Body of pancreas (tissue), 4 donors: ENCODE results near the gene DBNDD2. TPM values are rescaled to one million over a fixed set of nuclear protein-coding genes. Genes with fewer than 3 reads are reported as not detected.

ENCODE experiments used
- ATAC-seq: fragments of 150-250 bp; one replicate; pipeline ENCODE4 v1.9.1; 2016
- DNase-seq, 4 donors: peaks; one replicate each; pipeline ENCODE4 v3.0.0-alpha.2; 2019
- H3K27ac ChIP-seq, 4 donors: fragments of 200-600 bp; sonication (generic); 1 replicate in 3 of 4; 2 replicates in 1 of 4; pipeline versions ENCODE4 v1.5.1 to v1.6.1; 2016 to 2019; ENCODE audit warnings: mild to moderate bottlenecking in 1 of 4, mixed read lengths in 1 of 4, moderate library complexity in 1 of 4
- H3K27me3 ChIP-seq, 2 donors: fragments of 200-600 bp; sonication (generic); one replicate each; pipeline ENCODE4 v1.6.0; 2016; ENCODE audit warnings: mild to moderate bottlenecking in 1 of 2
- H3K36me3 ChIP-seq, 2 donors: fragments of 200-600 bp; sonication (generic); replicated peaks in 1 of 2; 2 replicates each; pipeline ENCODE4 v1.5.1; 2016; ENCODE audit warnings: low read depth in 2 of 2; ENCODE audit not compliant: insufficient read depth in 1 of 2
- H3K4me1 ChIP-seq: fragments of 200-600 bp; sonication (generic); one replicate; pipeline ENCODE4 v1.6.0; 2016
- H3K4me3 ChIP-seq, 2 donors: fragments of 200-600 bp; sonication (generic); 1 replicate in 1 of 2; 2 replicates in 1 of 2; pipeline ENCODE4 v1.5.1; 2016 to 2019
- H3K9me3 ChIP-seq, 3 donors: fragments of 200-600 bp; sonication (generic); 1 replicate in 2 of 3; 2 replicates in 1 of 3; pipeline ENCODE4 v1.5.1; 2016
- CTCF ChIP-seq, 7 experiments: fragments of 450-650 bp in 4 of 7; fragments of 200-600 bp in 3 of 7; sonication (generic) in 3 of 7; IDR thresholded peaks; one replicate each; pipeline ENCODE4 v1.5.1; 2016 to 2019; ENCODE audit warnings: antibody characterized with exemption in 7 of 7
- POLR2A ChIP-seq, 3 donors: fragments of 450-650 bp; IDR thresholded peaks; one replicate each; pipeline ENCODE4 v1.6.1; 2016; ENCODE audit warnings: antibody characterized with exemption in 3 of 3, mild to moderate bottlenecking in 2 of 3
- WGBS, 2 donors: methylation state at CpG; one replicate each; pipeline ENCODE4 v1.1.5; 2017; 5-methylcytosine and 5-hydroxymethylcytosine counted together
- intact Hi-C: fragments of 100-400 bp; cut with DNase I; formaldehyde crosslinking; loops from one replicate; pipeline ENCODE4 v1.15.1; 2023
- microRNA-seq, 2 donors: library from miRNA; unstranded; fragments of <30 nt; microRNA quantifications; one replicate each; pipeline ENCODE4, GENCODE V29; 2016; ENCODE audit warnings: borderline number of aligned reads in 2 of 2, borderline replicate concordance in 2 of 2
- small RNA-seq: library from RNA; depleted of rRNA; stranded (forward); fragments of <200 nt; gene quantifications from one replicate; pipeline ENCODE3, GENCODE V24; 2016
- total RNA-seq, 2 donors: library from RNA; depleted of rRNA; stranded (reverse); fragments of >200 nt; gene quantifications; one replicate each; pipeline ENCODE4 v1.1.0, GENCODE V29; 2016

The DBNDD2 gene
- total RNA-seq, 2 donors from 2014 or later: 10.5 to 20.5 TPM

- ATAC-seq: no peak
- intact Hi-C loops: loop anchor here (10.0 kb wide), 1 partner anchor 312 kb away; no protein-coding TSS in a partner anchor
- TF ChIP-seq POLR2A (IDR thresholded peaks at IDR 0.05) (no peak), CTCF (IDR thresholded peaks at IDR 0.05) (no peak)
- Histone ChIP-seq H3K4me1 (no peaks in the 10 kb centered on the region), H3K36me3 (no peaks in the 10 kb centered on the region), H3K27me3 (no peaks in the 10 kb centered on the region), H3K9me3 (no peaks in the 10 kb centered on the region), H3K4me3 (no peak overlapping the region), H3K27ac (no peak overlapping the region)
- no peak for DNase-seq
- WGBS, 2 donors: 67 to 71% methylated on average over 4 of the region's 4 CpGs
Observed at GRCh38 chr20:45452772-45453691, 44.9 kb downstream of the DBNDD2 start.

- Histone ChIP-seq H3K4me3 (no peak overlapping the region), H3K36me3 (no peaks in the 10 kb centered on the region), H3K9me3 (no peaks in the 10 kb centered on the region), H3K27me3 (no peaks in the 10 kb centered on the region), H3K4me1 (no peaks in the 10 kb centered on the region), H3K27ac (no peak overlapping the region)
- ATAC-seq (no peak), DNase-seq (peak; percentile 26 to 65 (median 46))
- 16 to 20% methylated on average over 6 of the region's 6 CpGs for WGBS, 2 donors
- no peak for TF ChIP-seq POLR2A (IDR thresholded peaks at IDR 0.05)
- peak in 4 of 7 experiments; percentile 26 to 48 (median 35) for TF ChIP-seq CTCF (IDR thresholded peaks at IDR 0.05)
- intact Hi-C loops: loop anchor here (10.0 kb wide), 1 partner anchor 308 kb away; no protein-coding TSS in a partner anchor
Observed at GRCh38 chr20:45456632-45457031, 48.5 kb downstream of the DBNDD2 start.

GRCh38 chr20:45459606-45460005, 51.5 kb downstream of the DBNDD2 start:
- no peaks in the 10 kb centered on the region for H3K27me3 ChIP-seq
- TF ChIP-seq POLR2A (IDR thresholded peaks at IDR 0.05): no peak
- TF ChIP-seq CTCF (IDR thresholded peaks at IDR 0.05): no peak
- H3K4me1 ChIP-seq: no peaks in the 10 kb centered on the region
- no peak overlapping the region for H3K27ac ChIP-seq
- no peaks in the 10 kb centered on the region for H3K36me3 ChIP-seq
- H3K9me3 ChIP-seq: no peaks in the 10 kb centered on the region
- no peak for ATAC-seq
- no peak overlapping the region for H3K4me3 ChIP-seq
- WGBS, 2 donors: 63 to 72% methylated on average over 5 of the region's 5 CpGs
- no peak for DNase-seq
- intact Hi-C loops: loop anchor here (10.0 kb wide), 1 partner anchor 305 kb away; no protein-coding TSS in a partner anchor

Small RNAs within 50 kb of the gene (microRNA-seq; reads per million reads assigned to microRNA genes)
- gene MIR6812: 0 reads per million in 2 donors

Small RNAs within 50 kb of the gene (small RNA-seq; reads per million reads assigned to genes)
- gene MIR6812: not detected

Other genes with a start within 250 kb of the DBNDD2 start
- not detected for gene PI3, start 233.4 kb upstream of the DBNDD2 start, total RNA-seq
- not detected for gene SEMG1, start 201.3 kb upstream of the DBNDD2 start, total RNA-seq
- gene SEMG2, start 186.9 kb upstream of the DBNDD2 start, total RNA-seq: not detected
- 10 to 100 TPM; 14.5 to 34.0 TPM for gene SLPI, start 153.7 kb upstream of the DBNDD2 start, total RNA-seq
- gene RBPJL, start 101.4 kb upstream of the DBNDD2 start, total RNA-seq: 100 to 1,000 TPM; 306 to 837 TPM
- gene MATN4, start 100.0 kb upstream of the DBNDD2 start, total RNA-seq: 1 to 10 TPM; 4.9 to 5.3 TPM
- 10 to 100 TPM; 62.0 to 97.6 TPM for gene SDC4, start 59.9 kb upstream of the DBNDD2 start, total RNA-seq
- gene SYS1, start 45.1 kb upstream of the DBNDD2 start, total RNA-seq: 10 to 100 TPM; 14.2 to 15.3 TPM
- gene TP53TG5, start 30.0 kb upstream of the DBNDD2 start, total RNA-seq: not detected
- 10 to 100 TPM; 38.6 to 50.3 TPM for gene PIGT, start 7.9 kb downstream of the DBNDD2 start, total RNA-seq
- 10 to 100 TPM in 1 of 2 donors, 1 to 10 TPM in 1; 3.0 to 11.9 TPM for gene WFDC2, start 61.5 kb downstream of the DBNDD2 start, total RNA-seq
- gene SPINT3, start 107.3 kb downstream of the DBNDD2 start, total RNA-seq: not detected
- not detected for gene WFDC6, start 131.2 kb downstream of the DBNDD2 start, total RNA-seq
- gene EPPIN, start 139.1 kb downstream of the DBNDD2 start, total RNA-seq: not detected
- gene WFDC8, start 171.0 kb downstream of the DBNDD2 start, total RNA-seq: not detected
- gene WFDC10A, start 221.4 kb downstream of the DBNDD2 start, total RNA-seq: not detected
- gene WFDC9, start 223.0 kb downstream of the DBNDD2 start, total RNA-seq: not detected